COR-L47 (cell line): Measurements from ENCODE around the gene SSMEM1.
"Not testable (repeated sequence)": the region's sequence is repeated elsewhere in the genome, so short reads cannot be mapped to it uniquely, and the experiment has no call there.

Experiments
- DNase-seq: peaks from one replicate; lab custom pipeline; 2025; lab: John Stamatoyannopoulos, UW

Gene SSMEM1

GRCh38 chr7:130207642-130208041 lies at the start of gene SSMEM1:
SSMEM1 (plus strand) TSS chr7:130207860; CDS start chr7:130207911, 51 bp downstream.
- no peak for DNase-seq

DNA sequence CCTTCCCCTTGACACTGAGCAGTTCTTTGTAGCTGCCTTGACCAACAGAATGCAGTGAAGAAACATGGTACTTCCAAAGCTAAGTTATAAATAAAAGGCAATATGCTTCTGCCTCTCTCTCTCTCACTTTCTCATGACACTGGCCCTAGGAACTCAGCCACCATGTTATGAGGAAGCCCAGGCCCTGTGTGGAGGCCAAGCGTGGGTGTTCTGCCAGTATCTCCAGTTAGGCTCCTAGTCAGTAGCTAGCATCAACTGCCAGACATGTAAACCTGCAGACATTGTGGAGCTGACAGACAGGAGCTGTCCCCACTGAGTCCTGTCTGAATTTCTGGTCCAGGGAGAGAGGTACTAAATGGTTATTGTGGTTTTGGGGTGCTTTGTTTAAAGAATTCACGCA lies 47.6 kb upstream of the SSMEM1 start:
- DNase-seq, result no peak

DNA sequence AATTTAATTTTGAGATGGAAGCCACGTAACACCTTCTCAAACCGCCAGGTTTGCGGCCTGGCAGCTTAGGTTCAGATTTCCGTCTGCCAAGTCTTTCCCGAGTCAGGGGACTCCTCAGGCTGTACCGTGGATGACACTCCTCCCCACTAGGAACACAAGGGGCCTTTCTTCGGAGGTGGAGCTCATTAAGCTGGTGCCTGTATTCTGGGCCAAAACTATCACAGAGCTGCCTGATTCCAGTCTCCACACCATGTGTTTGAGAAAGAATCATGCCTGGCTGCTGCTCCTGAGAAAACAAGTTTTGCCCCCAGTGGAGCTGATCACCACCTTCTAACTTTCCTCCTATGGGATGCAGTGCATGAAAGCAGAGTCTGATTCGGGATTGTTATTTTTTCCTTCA lies 47.2 kb upstream of the SSMEM1 start:
- DNase-seq, result no peak

DNA sequence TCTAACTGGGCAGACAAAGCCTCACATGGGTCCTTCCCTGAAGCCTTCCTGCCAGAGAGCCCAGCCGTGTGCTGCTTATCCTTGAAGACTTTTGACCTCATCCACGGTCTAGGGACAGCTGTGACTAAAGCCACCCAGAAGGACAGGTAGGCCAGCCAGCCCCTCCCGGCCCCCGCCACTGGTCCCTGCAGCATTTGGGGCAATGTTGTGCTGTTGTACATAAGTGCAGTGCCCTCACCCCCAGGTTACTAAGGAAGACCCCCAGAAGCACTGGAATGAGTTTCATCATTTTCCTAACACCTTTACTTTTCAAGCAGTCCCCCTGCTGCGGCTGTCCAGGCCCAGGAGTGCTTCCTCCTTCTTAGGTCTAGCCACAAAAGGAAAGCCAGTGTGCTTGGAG lies 45.5 kb upstream of the SSMEM1 start:
- DNase-seq, result no peak

- DNase-seq, result no peak
Observed at GRCh38 chr7:130174237-130174959, 33.3 kb upstream of the SSMEM1 start.

DNA sequence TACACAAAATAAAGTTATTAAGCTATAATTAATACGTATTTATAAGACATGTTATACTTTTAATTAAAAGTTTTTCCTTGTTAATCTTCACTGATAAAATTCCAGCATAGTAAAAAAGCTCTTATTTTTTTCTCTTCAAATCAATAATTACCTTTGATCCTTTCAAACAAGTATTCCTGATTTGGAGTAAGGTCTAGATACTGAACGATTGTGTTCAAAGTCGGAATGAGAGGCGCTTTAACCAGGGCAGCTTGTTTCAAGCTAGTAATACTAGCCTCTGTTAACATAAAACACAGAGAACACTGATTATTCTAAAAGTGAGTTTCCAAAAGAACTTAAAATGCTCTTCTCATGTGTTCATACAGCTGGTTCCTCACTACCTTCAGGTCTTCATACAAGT lies 29.4 kb upstream of the SSMEM1 start:
- DNase-seq, result no peak

- DNase-seq, result no peak
Observed at GRCh38 chr7:130179631-130180030, 28.0 kb upstream of the SSMEM1 start.

- DNase-seq, result no peak
Observed at GRCh38 chr7:130180571-130181262, 26.9 kb upstream of the SSMEM1 start.

DNA sequence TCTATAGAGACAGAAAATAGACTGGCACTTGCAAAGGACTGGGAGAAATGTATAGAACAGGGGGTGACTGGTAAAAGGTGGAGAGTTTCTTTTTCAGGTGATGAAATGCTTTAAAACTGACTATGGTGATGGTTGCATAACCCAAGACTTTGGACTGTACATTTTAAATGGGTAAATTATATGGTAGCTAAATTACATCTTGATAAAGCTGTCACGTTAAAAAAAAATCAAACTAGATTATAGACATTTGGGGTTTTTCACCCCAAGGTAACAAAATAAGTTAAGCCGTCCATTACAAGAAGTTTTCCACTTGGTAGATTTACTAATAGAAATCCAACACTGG lies 26.4 kb upstream of the SSMEM1 start:
- no peak for DNase-seq

- DNase-seq, result no peak
Observed at GRCh38 chr7:130182990-130183389, 24.7 kb upstream of the SSMEM1 start.

GRCh38 chr7:130184349-130184748 lies 23.3 kb upstream of the SSMEM1 start:
- DNase-seq, result not testable (repeated sequence)

DNA sequence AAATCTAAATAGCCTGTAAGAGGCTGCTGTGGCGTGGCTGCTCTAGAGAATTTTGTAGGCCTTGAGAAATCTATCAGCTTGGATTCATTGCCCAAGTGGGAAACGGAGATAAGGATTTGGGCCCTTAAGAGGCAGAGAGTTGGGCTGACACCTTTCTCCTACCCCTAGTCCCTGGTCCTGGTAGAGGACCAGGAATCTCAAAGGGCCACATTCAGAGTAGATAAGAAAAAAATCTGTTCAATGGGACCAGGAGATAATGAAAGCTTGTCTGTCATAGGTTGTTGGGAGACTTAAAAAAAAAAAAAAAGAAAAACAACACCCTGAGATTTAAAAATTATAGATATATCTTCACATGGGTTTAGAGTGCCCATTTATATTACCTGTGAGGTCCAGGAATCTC lies 20.3 kb upstream of the SSMEM1 start:
- DNase-seq, result no peak

GRCh38 chr7:130189343-130189742 lies 18.3 kb upstream of the SSMEM1 start:
- no peak for DNase-seq

GRCh38 chr7:130191791-130192190 lies 15.9 kb upstream of the SSMEM1 start:
- DNase-seq, result no peak

GRCh38 chr7:130195396-130195795 lies 12.3 kb upstream of the SSMEM1 start:
- no peak for DNase-seq

- DNase-seq, result no peak
Observed at GRCh38 chr7:130196476-130196875, 11.2 kb upstream of the SSMEM1 start.

DNA sequence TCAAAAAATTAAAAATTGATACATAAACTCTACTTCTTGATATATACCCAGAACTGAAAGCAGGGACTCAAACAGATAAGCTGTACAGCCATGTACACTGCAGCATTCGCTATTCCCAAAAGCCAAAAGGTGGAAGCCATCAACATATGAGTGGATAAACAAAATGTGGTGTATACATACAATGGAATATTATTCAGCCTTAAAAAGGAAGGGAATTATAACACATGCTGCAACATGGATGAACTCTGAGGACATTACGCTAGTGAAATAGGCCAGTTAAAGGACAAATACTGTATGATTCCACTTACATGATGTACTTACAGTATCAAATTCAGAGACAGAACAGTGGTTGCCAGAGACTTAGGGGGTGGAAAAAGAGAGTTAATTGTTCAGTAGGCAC lies 10.6 kb upstream of the SSMEM1 start:
- no peak for DNase-seq

DNA sequence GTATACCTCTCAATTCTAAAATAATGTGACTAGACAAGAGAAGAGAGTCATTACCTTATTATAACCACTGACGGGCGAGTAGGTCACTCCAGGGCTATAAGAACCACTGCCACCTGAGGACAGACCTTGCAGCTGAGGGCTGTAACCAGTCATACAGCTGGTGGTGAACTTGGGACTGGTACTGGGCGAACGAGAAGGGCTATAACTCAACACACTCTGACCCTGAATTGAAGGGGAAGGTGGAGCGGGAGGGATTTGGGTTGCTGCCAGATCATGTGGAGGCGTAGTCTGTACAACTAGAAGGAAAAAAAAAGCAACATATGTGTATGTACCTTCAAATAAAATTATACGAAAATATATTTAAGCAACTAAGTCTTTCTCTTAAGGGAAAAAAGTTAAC lies 5.9 kb upstream of the SSMEM1 start:
- peak; percentile 56 for DNase-seq

- DNase-seq, result peak; percentile 98
Observed at GRCh38 chr7:130205084-130205947, 2.3 kb upstream of the SSMEM1 start, which contains the start of gene TMEM209. TMEM209 (minus strand) TSS chr7:130205406; CDS start chr7:130205375, 31 bp downstream.

GRCh38 chr7:130207033-130207432 lies 627 bp upstream of the SSMEM1 start:
- no peak for DNase-seq

- DNase-seq, result no peak
Observed at GRCh38 chr7:130208516-130208915, 856 bp downstream of the SSMEM1 start.

DNA sequence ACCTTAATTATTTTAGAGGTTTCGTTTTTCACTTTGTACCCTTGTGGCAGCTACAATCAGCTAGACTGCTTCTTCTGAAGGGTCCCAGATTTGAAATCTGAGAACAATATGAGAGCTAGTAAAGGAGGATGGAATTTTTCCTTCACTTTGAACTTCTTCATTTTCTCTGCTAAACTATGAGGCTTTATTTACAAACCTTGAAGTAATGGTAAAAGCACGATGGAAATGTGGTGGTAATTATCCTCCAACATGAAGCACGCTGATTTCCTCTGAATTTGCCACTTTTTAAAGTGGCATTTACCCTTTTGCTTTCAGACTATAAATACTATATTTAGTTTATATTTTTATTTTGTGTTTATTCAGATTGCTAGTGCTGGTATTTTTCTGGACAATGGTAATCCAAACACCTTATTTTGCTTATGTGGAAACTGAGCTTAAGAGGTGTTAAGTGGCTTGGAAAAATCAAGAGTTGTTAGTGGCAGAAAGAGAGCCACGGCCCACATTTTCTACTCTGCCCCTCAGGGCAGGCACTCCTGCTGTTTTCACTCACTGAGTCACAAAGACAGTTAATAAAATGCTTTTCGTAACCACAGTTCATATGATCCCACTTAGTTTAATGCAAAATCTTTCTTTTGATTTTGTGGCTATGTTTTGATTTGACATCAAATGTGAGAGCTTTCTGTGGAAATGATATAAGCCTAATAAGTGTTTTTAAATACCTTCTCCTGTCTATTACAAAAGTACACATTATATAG lies 2.7 kb downstream of the SSMEM1 start:
- no peak for DNase-seq
